PC-3 (cell line): ENCODE data around the gene SEL1L2.

Experiments used
- CTCF ChIP-seq: fragments of 300-600 bp; sonication (generic); conservative IDR thresholded peaks from 2 replicates; pipeline ENCODE4 v1.5.1; 2017; ENCODE audit warnings: antibody characterized with exemption, low read depth, mild to moderate bottlenecking, low read length
- EZH2phosphoT487 ChIP-seq: fragments of 300-600 bp; sonication (generic); IDR thresholded peaks from 2 replicates; pipeline ENCODE4 v1.6.1; 2018; ENCODE audit warnings: mild to moderate bottlenecking, antibody characterized with exemption, low read length, borderline replicate concordance

- no peak for TF ChIP-seq CTCF
- no peak for TF ChIP-seq EZH2phosphoT487
Observed at GRCh38 chr20:13960119-13960518, 30.3 kb downstream of the SEL1L2 start.
